NCI-H82 treated with DMSO at 0.1 percent for 48 hours (cell line): ENCODE results near the gene VTA1.
"Not testable (repeated sequence)": the region's sequence is repeated elsewhere in the genome, so short reads cannot be mapped to it uniquely, and the experiment has no call there.

Source experiments
- DNase-seq: peaks from one replicate; lab custom pipeline; 2025; ENCODE audit not compliant: unreplicated experiment; lab: John Stamatoyannopoulos, UW

The VTA1 gene, protein sequence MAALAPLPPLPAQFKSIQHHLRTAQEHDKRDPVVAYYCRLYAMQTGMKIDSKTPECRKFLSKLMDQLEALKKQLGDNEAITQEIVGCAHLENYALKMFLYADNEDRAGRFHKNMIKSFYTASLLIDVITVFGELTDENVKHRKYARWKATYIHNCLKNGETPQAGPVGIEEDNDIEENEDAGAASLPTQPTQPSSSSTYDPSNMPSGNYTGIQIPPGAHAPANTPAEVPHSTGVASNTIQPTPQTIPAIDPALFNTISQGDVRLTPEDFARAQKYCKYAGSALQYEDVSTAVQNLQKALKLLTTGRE

DNA sequence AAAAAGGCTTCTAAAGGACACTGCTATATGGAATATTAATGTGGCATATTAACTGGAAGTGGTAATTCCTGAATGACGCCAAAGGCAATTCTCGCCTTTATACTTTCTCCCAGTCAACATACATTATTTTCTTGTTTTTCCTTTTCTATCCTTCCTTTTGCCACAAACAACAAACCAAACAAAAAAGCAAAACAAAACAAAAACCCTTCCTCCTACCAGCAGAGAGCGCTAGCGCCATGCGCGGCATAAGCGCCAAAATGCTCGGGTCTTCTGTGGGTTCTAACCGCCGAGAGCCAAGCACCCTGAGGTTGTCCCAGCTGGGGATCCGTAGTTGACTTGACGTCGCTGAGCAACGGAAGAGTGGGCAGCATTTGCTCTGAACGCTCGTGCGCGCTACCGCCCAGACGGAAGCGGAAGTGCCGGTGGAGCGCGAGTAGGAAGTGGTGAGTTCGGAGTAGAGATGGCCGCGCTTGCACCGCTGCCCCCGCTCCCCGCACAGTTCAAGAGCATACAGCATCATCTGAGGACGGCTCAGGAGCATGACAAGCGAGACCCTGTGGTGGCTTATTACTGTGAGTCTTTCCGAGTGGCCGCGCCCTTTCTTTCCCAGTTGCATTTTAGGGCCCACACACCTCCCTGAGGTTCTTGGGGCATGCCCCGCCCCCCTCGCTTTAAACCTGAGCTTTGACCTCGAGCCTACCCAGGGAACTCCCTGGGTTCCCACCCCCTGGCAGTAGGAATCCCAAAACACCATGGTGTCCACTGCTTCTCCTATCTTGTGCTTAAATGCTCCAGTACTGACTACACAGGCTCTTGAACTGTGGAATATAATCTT lies at the start of gene VTA1, which contains the start of gene NMBR:
TSS of gene VTA1 (plus strand) at position 436 of the 835 bp plus-strand sequence. CDS start at position 461, 25 bp downstream.
TSS of gene NMBR (minus strand) at position 295 of the 835 bp plus-strand sequence. CDS start 58,464 bp downstream, outside the sequence.
- peak; percentile 94 for DNase-seq

DNA sequence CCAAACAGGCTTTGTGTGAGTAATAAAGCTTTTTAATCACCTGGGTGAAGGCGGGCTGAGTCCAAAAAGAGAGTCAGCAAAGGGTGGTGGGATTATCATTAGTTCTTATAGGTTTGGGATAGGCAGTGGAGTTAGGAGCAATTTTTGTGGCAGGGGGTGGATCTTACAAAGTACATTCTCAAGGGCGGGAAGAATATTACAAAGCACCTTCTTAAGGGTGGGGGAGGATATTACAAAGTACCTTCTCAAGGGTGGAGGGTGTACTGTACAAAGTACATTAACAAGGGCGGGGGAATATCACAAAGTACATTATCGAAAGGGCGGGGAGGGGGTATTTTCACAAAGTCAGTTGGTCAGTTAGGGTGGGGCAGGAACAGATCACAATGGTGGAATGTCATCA lies 42.2 kb upstream of the VTA1 start:
- DNase-seq: not testable (repeated sequence)

- not testable (repeated sequence) for DNase-seq
Measured at GRCh38 chr6:142110820-142111219, 36.2 kb upstream of the VTA1 start.

DNA sequence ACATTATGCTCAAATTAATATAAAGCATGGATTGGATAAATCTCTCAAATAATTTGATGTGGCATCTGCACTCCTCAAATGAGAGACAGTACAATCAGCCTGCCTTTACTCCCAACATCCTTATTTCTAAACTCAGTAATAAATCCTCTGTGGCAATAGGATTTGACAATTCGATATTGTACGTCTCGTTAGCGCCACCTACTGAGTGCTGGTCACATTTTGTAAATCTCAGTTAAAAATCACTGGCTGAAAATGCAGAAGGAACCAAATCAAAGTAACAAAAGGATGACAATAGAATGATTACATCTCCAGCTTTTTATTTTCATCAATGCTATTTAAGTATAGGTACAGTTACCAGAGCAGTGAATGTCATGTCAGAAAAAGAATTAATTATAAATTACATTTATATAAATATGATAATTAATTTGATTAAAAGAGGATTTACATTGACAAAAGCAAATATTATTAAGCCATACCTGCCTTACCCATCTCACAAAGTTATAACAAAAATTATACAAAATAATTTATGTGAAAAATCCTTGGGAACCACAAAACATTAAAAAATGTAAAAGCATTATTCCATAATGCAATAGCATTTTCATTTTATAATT lies 34.5 kb upstream of the VTA1 start:
- DNase-seq: peak; percentile 59

DNA sequence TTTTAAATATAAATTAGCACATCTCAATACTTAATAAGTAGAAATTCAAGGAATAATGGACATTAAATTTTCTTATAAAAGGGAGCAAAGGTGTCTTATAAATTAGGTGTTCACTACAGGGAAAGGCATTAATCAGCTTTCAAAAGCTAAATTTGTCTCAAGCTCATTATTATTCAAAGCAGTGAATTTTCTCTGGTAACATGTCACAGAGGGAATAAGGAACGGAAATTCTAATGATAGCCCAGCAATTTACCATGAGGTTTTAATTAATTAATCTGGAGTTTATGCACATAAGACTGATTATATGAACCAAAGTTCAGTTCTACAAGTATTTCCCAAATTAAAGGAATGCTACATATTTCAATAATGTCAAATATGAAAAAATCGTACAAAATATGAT lies 29.7 kb upstream of the VTA1 start:
- DNase-seq: no peak

DNA sequence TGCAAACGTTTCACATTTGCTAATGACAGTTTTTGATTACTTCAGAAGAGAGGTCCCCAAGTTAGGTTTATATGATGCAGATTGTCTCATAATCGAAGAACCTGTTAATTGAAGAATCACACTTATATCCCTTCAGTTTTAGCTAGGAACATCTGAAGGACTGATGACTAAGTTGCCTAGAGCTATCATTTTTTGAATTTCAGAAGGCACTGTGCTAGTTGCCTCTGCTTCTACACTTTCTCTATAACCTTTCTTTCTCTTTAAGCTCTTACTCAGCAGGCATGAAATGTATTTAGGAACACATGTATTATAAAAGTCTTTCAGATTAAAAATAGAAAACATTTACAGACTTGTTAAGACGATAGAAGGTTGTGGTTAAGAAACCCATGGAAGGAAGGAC lies 28.7 kb upstream of the VTA1 start:
- no peak for DNase-seq

DNA sequence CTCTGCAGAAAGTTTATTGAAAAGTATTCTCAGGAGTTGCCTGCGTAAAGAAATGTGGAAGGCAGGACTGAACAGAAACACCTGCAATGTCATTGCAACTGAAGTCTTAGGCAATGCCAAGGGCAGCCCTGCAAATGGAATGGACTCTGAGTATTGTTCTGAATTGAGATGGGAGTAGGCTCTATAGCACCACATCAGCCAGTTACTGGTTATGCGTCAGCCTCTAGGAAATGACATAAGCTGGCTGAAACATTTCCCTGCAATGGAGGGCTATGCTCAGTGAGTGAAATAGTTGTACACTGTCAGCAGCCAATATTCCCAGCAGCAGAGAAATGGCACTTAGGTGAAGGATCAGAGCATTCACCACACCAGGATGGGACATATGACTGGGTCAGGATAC lies 28.1 kb upstream of the VTA1 start:
- no peak for DNase-seq

DNA sequence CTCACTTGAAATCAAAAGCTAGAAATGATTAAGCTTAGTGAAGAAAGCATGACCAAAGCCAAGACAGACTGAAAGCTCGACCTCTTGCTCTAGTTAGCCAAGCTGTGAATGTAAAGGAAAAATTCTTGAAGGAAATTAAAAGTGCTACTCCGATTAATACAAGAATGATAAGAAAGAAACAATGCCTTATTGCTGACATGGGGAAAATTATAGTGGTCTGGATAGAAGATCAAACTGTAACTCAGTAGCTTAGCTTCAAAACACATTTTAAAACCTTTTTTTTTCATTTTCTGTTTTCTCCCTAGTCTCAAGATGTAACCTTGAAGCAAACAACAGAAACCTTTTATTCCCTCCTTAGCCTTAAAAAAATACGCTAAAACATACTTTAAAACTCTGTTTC lies 25.7 kb upstream of the VTA1 start:
- DNase-seq: no peak

- no peak for DNase-seq
Measured at GRCh38 chr6:142130814-142131213, 16.2 kb upstream of the VTA1 start.

- no peak for DNase-seq
Measured at GRCh38 chr6:142132625-142133024, 14.4 kb upstream of the VTA1 start, which contains the start of gene GJE1. Gene GJE1 (plus strand): TSS chr6:142132925. CDS start chr6:142133159, 234 bp downstream.

DNA sequence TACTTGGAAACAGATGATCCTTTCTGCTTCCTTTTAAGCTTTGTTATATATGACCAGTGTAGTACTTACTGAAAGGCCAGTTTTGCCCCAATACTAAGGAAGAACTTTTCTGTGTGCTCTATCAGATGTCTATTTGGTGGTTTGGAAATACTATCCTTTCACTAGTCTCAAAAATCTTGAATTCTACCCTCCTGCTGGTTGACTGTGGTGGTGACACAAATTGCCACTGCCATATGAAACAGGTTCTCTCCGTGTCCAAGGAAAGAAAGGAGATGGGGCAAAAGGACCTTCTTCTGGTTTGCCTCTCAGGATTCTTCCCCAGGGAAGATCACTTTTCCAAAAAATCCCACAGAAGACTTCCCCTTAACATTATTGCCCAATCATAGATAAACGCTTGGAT lies 8.2 kb upstream of the VTA1 start:
- no peak for DNase-seq

- DNase-seq: not testable (repeated sequence)
Measured at GRCh38 chr6:142141531-142141930, 5.5 kb upstream of the VTA1 start.

GRCh38 chr6:142152746-142153145 lies 5.7 kb downstream of the VTA1 start:
- DNase-seq: no peak

- no peak for DNase-seq
Measured at GRCh38 chr6:142153196-142153595, 6.1 kb downstream of the VTA1 start.

DNA sequence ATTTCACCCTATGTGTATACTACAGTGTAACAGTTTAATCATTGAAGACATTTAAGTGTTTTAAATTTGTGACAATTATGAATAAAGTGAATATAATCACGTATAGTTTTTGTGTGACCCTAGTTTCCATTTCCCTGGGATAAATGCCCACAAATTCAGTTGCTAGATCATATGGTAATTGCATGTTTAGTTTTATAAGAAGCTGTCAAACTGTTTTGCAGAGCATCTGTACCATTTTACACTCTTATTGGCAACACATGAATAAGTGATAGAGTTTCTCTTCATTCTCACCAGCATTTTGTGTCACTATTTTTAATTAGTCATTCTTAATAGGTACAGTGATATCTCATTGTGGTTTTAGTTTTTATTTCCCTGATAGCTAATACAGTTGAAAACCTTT lies 7.3 kb downstream of the VTA1 start:
- DNase-seq: no peak

DNA sequence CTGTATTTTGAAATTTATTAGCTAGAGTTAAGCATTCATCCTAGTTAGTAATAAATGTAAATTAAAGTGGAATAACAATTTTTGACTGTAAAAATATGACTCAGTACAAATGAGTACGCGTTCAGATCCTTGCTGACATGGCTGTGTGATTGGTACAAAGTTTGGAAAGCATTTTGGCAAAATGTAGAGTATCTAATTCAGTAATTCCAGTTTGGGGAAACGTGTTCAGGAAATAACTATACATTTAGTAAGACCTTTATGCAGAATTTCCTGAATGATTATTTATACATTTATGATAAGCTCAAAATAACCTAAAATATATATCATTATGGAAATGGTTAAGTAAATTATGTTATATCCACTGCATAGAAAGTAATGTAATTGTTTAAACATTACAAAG lies 8.0 kb downstream of the VTA1 start:
- DNase-seq: no peak

GRCh38 chr6:142155895-142156757 lies 9.1 kb downstream of the VTA1 start:
- DNase-seq: no peak

DNA sequence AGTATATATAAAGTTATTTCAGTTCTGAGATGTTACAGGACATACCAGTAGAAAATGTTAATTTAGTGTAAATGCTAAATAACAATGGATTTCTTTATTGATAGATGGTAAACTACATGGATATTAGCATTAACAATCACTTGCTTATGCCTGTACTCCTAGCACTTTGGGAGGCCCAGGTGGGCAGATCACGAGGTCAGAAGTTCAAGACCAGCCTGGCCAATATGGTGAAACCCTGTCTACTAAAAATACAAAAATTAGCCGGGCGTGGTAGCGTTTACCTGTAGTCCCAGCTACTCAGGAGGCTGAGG lies 9.7 kb downstream of the VTA1 start:
- not testable (repeated sequence) for DNase-seq

GRCh38 chr6:142162780-142163179 lies 15.7 kb downstream of the VTA1 start:
- no peak for DNase-seq

DNA sequence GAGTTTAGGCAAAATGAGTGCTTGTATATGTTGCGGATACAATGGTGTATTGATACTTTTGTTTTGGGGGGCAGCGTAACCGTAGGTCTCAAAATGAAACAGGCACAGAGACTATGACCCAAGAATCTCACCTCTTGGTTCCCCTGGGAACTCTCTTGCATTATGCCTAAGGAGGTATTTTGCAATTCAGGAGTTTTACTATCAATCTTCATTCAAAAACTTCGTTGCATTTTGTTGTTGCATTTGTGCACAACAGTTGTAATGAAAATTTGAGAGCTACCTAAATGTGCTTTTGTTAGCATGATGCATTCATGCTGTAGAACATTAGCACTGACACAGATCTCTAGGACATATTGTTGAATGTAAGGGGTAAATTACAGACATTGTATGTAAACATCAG lies 18.2 kb downstream of the VTA1 start:
- DNase-seq: no peak

DNA sequence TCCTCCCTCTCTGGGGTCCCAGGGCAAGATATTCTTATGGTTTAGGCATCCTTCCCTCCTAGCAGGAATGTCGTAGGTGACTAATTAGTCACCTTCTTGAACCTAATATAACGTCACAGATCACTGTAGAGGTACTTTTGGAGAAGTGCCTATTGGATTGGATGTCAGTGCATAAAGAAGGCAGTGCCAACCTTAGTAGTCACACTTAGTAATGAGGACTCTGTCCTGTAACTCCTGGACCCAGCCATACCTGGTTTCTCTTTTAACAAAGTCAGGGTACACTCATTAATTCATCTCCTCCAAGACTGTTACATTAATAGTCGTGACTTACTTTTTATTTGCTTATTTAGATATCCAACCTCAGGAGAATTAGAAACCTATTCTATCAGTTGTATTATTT lies 20.0 kb downstream of the VTA1 start:
- DNase-seq: no peak
